ENCODE measurements around the gene ANKRD13C.
"Not testable (repeated sequence)": the region's sequence is repeated elsewhere in the genome, so short reads cannot be mapped to it uniquely, and the experiment has no call there.

ANKRD13C gene

DNA sequence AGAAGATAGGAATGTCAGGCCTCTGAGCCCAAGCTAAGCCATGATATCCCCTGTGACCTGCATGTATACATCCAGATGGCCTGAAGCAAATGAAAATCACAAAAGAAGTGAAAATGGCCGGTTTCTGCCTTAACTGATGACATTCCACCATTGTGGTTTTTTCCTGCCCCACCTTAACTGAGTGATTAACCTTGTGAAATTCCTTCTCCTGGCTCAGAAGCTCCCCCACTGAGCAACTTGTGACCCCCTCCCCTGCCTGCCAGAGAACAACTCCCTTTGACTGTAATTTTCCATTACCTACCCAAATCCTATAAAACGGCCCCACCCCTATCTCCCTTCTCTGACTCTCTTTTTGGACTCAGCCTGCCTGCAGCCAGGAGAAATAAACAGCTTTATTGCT lies 19.1 kb upstream of the ANKRD13C start:
- not testable (repeated sequence) for DNase-seq (ENCODE audit: low spot score in 2 of 2); H3K4me3 Mint-ChIP-seq; H3K4me1 Mint-ChIP-seq; ATAC-seq (ENCODE audit: low read depth); H3K27me3 Mint-ChIP-seq; H3K27ac Mint-ChIP-seq; H3K36me3 Mint-ChIP-seq; H3K9me3 Mint-ChIP-seq

DNA sequence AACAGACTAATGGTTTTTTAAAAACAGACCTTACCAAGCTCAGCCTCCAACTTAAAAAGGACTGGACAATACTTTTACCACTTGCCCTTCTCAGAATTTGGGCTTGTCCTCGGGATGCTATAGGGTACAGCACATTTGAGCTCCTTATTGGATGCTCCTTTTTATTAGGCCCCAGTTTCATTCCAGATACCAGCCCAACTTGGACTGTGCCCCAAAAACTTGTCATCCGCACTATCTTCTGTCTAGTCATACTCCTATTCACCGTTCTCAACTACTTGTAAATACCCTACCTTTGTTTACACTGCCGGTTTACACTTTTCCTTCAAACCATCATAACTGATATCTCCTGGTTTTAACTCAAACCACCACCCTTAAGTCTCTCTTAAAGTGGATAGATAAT lies 17.9 kb upstream of the ANKRD13C start:
- peaks cover 4% of the 10 kb centered on the region for H3K36me3 Mint-ChIP-seq
- ATAC-seq (ENCODE audit: low read depth) = no peak
- DNase-seq (ENCODE audit: low spot score in 2 of 2) = no peak
- no peak overlapping the region for H3K27ac Mint-ChIP-seq
- H3K4me3 Mint-ChIP-seq = no peak overlapping the region
- H3K9me3 Mint-ChIP-seq = no peaks in the 10 kb centered on the region
- no peaks in the 10 kb centered on the region for H3K4me1 Mint-ChIP-seq
- H3K27me3 Mint-ChIP-seq = no peaks in the 10 kb centered on the region

DNA sequence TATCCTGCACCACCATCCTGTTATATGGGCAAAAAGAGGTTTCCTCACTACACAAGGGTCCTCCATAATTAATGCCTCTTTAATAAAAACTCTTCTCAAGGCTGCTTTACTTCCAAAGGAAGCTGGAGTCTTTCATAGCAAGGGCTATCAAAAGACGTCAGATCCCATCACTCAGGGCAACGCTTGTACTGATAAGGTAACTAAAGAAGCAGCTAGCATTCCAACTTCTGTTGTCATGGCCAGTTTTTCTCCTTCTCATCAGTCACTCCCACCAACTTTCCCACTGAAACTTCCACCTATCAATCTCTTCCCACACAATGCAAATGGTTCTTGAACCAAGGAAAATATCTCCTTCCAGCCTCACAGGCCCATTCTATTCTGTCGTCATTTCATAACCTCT lies 17.1 kb upstream of the ANKRD13C start:
- ATAC-seq (ENCODE audit: low read depth); H3K27ac Mint-ChIP-seq; H3K36me3 Mint-ChIP-seq; H3K4me1 Mint-ChIP-seq; H3K27me3 Mint-ChIP-seq; H3K9me3 Mint-ChIP-seq; DNase-seq (ENCODE audit: low spot score in 2 of 2); H3K4me3 Mint-ChIP-seq: not testable (repeated sequence)

DNA sequence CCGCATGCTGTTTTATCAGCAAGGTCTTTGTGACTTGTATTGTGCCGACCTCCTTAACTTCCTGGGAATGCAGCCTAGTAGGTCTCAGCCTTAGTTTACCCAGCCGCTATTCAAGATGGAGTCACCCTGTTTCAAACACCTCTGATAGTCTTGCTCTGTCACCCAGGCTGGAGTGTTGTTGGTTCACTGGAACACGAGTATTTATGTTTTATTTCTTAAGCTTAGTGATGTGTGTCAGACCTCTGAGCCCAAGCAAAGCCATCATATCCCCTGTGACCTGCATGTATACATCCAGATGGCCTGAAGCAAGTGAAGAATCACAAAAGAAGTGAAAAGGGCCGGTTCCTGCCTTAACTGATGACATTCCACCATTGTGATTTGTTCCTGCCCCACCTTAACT lies 12.9 kb upstream of the ANKRD13C start:
- H3K9me3 Mint-ChIP-seq; H3K4me3 Mint-ChIP-seq; H3K27ac Mint-ChIP-seq; ATAC-seq (ENCODE audit: low read depth); H3K27me3 Mint-ChIP-seq; H3K36me3 Mint-ChIP-seq; H3K4me1 Mint-ChIP-seq; DNase-seq (ENCODE audit: low spot score in 2 of 2): not testable (repeated sequence)

DNA sequence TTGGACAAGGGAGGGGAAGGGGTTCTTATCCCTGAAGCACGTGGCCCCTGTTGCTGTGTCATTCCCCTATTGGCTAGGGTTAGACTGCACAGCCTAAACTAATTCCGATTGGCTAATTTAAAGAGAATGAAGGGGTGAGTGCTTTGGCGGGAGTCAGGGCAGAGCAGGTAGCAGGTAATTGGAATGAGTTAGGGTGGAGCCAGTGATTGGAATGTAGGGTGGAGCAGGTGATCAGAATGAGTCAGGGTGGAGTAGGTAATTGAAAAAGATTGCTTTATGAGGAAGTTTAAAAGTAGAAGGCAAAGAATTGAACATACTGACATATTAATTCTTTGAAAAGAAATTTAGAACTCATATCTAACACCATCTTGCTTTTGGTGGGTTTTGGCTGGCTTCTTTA lies 12.5 kb upstream of the ANKRD13C start:
- not testable (repeated sequence) for H3K27ac Mint-ChIP-seq; H3K27me3 Mint-ChIP-seq; H3K4me1 Mint-ChIP-seq; H3K9me3 Mint-ChIP-seq; H3K4me3 Mint-ChIP-seq; H3K36me3 Mint-ChIP-seq; DNase-seq (ENCODE audit: low spot score in 2 of 2); ATAC-seq (ENCODE audit: low read depth)

DNA sequence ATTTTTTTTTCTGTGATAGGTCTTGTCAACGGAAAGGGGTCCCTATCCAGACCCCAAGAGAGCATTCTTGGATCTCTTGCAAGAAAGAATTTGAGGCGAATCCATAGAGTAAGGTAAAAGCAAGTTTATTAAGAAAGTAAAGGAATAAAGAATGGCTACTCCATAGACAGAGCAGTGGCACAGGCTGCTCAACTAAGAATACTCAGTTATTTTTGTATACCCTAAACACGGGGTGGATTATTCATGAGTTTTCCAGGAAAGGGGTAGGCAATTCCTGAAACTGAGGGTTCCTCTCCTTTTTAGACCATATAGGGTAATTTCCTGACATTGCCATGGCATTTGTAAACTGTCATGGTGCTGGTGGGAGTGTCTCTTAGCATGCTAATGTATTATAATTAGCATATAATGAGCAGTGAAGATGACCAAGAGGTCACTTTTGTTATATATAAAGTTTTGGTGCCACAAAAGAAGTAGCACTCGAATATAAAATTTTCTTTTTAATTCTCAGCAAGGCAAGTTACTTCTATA lies 12.0 kb upstream of the ANKRD13C start:
- H3K4me3 Mint-ChIP-seq; H3K4me1 Mint-ChIP-seq; H3K9me3 Mint-ChIP-seq; H3K27me3 Mint-ChIP-seq; H3K36me3 Mint-ChIP-seq; H3K27ac Mint-ChIP-seq; DNase-seq (ENCODE audit: low spot score in 2 of 2); ATAC-seq (ENCODE audit: low read depth): not testable (repeated sequence)

DNA sequence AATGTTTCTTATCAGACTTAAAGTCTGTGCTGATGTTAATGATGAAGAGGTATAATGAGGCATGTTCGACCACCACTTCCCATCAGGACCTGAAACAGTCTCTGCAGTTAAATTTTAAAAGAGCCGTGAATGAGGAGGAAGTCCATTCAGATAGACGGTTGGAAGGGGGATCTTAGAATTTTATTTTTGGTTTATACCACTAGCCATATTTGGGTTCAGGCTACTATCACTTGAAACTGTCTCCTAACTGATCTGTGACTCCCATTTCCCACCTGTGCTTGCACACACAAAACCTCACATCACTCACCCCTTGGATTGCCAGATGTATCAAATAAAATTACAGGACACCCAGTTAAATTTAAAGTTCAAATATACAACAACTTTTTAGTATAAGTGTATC lies 9.9 kb upstream of the ANKRD13C start:
- no peak for ATAC-seq (ENCODE audit: low read depth)
- H3K4me3 Mint-ChIP-seq = no peak overlapping the region

DNA sequence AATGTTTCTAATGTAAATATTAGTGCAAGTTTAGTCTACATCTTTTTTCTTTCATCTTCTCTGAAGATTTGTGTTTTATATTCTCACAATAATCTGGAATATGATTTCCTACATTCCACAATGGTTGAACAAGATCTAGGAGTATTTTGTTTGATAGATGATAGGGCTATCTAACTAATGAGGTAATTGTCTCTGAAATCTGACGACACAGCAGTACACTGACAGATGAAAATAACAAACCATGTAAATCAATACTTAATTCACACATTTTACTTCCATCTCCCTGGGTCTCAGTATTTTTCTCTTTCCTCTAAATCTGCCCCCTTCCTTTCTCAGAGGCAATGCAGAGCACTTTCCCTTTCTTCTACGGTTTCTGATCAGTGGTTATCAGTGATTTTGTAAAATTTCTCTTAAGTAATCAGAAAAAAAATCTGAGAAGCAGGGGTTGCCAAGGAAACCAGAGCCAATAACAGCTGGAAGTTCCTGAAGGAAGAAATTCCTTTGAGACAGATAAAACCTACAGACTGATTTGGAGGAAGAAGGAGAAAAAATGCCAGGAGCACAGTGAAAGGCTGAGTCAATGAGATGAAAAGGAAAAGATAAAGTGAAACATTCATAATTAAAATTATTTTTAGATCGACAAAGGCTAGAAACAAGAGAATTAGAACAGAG lies 7.3 kb upstream of the ANKRD13C start:
- no peaks in the 10 kb centered on the region for H3K27me3 Mint-ChIP-seq
- ATAC-seq (ENCODE audit: low read depth) (no peak), DNase-seq (ENCODE audit: low spot score in 2 of 2) (no peak)
- no peak overlapping the region for H3K27ac Mint-ChIP-seq
- H3K36me3 Mint-ChIP-seq = peaks cover 3% of the 10 kb centered on the region
- H3K9me3 Mint-ChIP-seq = no peaks in the 10 kb centered on the region
- no peak overlapping the region for H3K4me3 Mint-ChIP-seq
- H3K4me1 Mint-ChIP-seq = peaks cover 3% of the 10 kb centered on the region

More for the DNA sequence above, 9.9 kb upstream of the ANKRD13C start:
- H3K36me3 Mint-ChIP-seq = peaks cover 9% of the 10 kb centered on the region
- no peaks in the 10 kb centered on the region for H3K27me3 Mint-ChIP-seq
- H3K27ac Mint-ChIP-seq = no peak overlapping the region
- no peak for DNase-seq (ENCODE audit: low spot score in 2 of 2)
- peaks cover 3% of the 10 kb centered on the region for H3K4me1 Mint-ChIP-seq
- no peaks in the 10 kb centered on the region for H3K9me3 Mint-ChIP-seq

DNA sequence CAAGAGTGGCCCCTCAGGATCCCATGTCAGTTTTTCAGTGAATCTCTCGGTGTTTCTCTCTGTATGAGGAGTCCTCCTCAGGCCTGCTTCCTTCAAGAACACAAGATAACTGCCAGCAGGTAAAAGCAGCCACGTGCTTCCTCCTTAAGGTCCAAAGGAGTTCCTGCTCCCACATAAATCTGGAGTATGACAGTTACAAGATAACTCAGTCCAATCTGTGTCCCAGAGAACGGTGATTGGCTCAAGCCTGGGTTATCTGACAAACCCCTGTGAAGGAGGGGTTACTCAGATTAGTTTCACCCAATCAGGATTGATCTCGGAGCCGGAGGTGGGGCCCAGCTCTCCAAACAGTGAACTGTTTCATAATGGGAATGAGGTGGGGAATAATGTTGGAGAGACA lies 5.8 kb upstream of the ANKRD13C start:
- peaks cover 10% of the 10 kb centered on the region for H3K4me1 Mint-ChIP-seq
- ATAC-seq (ENCODE audit: low read depth) (no peak), DNase-seq (ENCODE audit: low spot score in 2 of 2) (no peak)
- no peak overlapping the region for H3K27ac Mint-ChIP-seq
- no peak overlapping the region for H3K4me3 Mint-ChIP-seq
- H3K36me3 Mint-ChIP-seq = peaks cover 2% of the 10 kb centered on the region
- no peaks in the 10 kb centered on the region for H3K27me3 Mint-ChIP-seq
- no peaks in the 10 kb centered on the region for H3K9me3 Mint-ChIP-seq

DNA sequence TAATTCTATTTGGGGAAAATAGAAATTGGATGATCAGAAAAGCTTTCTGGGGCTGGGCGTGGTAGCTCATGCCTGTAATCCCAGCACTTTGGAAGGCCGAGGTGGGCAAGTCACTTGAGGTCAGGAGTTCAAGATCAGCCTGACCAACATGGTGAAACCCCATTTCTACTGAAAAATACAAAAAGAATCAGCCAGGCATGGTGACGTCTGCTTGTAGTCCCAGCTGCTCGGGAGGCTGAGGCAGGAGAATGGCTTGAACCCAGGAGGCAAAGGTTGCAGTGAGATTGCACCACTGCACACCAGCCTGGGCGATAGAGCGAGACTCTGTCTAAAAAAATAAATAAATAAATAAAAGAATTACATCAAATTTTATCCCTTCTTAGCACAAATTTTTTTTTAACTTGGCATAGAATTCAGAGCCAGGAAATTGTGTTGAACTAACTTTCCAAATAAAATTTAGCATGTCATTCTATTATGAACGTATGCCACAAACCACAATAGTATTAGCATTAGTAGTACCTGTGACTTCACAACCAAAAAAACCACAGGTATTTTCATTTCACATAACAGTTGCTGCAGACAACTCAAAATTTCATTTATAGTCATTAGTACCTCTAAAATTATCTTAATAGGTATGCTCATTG lies 4.5 kb upstream of the ANKRD13C start:
- no peaks in the 10 kb centered on the region for H3K27me3 Mint-ChIP-seq
- peaks cover 2% of the 10 kb centered on the region for H3K36me3 Mint-ChIP-seq
- ATAC-seq (ENCODE audit: low read depth) (no peak), DNase-seq (ENCODE audit: low spot score in 2 of 2) (no peak)
- H3K4me1 Mint-ChIP-seq = peaks cover 15% of the 10 kb centered on the region
- no peak overlapping the region for H3K4me3 Mint-ChIP-seq
- H3K9me3 Mint-ChIP-seq = no peaks in the 10 kb centered on the region
- no peak overlapping the region for H3K27ac Mint-ChIP-seq

DNA sequence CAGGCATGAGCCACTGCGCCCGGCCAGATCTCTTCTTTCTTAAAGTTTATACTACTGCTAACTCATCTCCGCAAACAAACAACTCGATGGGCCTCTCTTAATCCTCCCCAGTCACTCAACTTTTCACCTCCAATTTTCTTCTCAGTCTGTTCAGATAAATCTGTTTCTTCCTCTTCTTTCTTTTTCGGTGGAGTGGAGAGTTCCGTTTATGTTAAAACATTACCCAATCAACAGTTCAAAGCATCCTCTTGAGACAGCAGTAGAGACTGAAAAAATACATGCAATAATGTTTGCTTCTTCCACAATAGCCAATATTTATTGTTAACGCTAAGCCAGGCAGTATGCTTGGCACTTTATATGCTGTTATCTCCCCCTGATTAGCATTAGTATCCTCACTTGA lies 1.4 kb upstream of the ANKRD13C start:
- ATAC-seq (ENCODE audit: low read depth) = no peak
- H3K4me1 Mint-ChIP-seq = peaks cover 25% of the 10 kb centered on the region
- peaks cover 2% of the 10 kb centered on the region for H3K36me3 Mint-ChIP-seq
- peak overlapping the region; percentile 99 for H3K27ac Mint-ChIP-seq
- H3K4me3 Mint-ChIP-seq = peak overlapping the region; percentile 99
- no peaks in the 10 kb centered on the region for H3K9me3 Mint-ChIP-seq
- H3K27me3 Mint-ChIP-seq = no peaks in the 10 kb centered on the region
- DNase-seq (ENCODE audit: low spot score in 2 of 2) = no peak

DNA sequence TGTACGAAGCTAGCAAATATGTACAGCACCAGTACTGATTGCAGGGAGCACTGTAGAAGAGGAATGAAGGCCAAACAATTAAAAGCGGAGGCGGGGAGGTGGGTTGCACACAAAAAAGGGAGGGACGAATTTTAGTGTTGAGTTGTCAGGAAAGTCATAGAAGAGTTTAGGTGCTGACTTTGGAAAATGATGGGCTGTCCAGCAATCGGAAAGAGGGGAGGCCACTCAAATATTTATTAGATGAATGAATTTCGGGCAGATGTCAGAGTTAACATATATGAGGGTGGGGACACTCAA lies 537 bp upstream of the ANKRD13C start:
- ATAC-seq (ENCODE audit: low read depth) = no peak
- Mint-ChIP-seq H3K27ac (peak overlapping the region; percentile 99), H3K27me3 (no peaks in the 10 kb centered on the region), H3K9me3 (no peaks in the 10 kb centered on the region), H3K36me3 (peaks cover 2% of the 10 kb centered on the region), H3K4me1 (peaks cover 27% of the 10 kb centered on the region), H3K4me3 (peak overlapping the region; percentile 99)
- DNase-seq (ENCODE audit: low spot score in 2 of 2) = no peak

DNA sequence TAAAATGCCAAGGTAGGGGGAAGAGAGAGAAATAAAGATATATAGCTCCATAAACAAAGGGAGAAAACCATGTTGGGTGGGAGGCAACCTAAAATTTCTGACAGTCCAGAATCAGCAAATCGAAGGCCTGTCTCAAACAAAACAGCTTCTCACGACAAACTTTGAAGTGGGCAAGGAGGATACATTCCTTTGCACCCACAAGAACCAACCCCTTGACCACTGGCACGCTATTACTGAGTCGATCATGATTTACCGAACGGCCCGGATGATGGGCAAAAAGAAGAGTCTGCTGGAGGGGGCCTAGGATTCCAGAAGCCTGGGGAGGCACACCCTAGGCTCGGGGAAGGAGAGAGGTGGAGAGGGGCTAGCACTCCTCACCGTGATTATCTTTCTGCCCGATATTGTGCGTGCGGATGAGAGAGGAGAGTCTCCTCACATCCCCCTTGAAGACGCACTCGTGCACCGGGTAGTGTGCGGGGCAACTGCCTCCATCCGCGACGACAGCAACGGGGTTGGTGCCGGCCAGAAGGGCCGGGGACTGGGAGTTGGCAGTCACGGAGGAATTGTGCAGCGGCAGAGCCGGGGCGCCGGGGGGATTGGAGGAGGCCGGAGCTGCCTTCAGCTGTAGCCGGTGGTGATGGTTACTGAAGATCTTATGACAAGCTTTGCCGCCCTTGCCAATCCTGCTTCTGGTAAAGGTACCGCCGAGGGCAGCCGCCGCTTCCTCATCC lies 756 bp downstream of the ANKRD13C start:
- Mint-ChIP-seq H3K9me3 (no peaks in the 10 kb centered on the region), H3K27ac (peak overlapping the region; percentile 99), H3K4me3 (peak overlapping the region; percentile 99), H3K27me3 (no peaks in the 10 kb centered on the region), H3K4me1 (peaks cover 29% of the 10 kb centered on the region), H3K36me3 (no peaks in the 10 kb centered on the region)
- DNase-seq (ENCODE audit: low spot score in 2 of 2) (no peak), ATAC-seq (ENCODE audit: low read depth) (peak; percentile 10)

DNA sequence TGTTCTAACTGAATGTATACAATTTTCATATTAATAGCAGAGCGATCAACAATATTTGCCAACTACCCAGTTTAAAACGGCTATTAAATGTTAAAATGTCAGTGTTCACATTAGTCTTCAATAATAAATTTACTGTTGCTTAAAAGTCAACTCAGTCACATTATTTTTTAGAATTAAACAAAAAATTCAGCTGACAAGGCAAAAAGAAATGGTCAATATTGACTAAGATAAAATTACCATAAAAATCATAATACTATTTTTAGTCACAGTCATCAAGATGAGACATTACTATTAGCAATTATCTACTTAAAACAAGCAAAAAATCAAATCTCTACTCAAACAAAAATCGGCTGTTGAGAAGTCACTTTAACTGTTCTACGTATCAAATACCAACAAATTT lies 1.5 kb downstream of the ANKRD13C start:
- H3K9me3 Mint-ChIP-seq = no peaks in the 10 kb centered on the region
- peak overlapping the region; percentile 99 for H3K27ac Mint-ChIP-seq
- DNase-seq (ENCODE audit: low spot score in 2 of 2) = no peak
- peaks cover 29% of the 10 kb centered on the region for H3K4me1 Mint-ChIP-seq
- no peaks in the 10 kb centered on the region for H3K36me3 Mint-ChIP-seq
- ATAC-seq (ENCODE audit: low read depth) = no peak
- H3K27me3 Mint-ChIP-seq = no peaks in the 10 kb centered on the region
- peak overlapping the region; percentile 99 for H3K4me3 Mint-ChIP-seq

All from memory B cell (primary cell).